A673 (cell line): Measurements from ENCODE around the gene CEP164.

Experiments used
- EZH2 ChIP-seq: fragments of 200-600 bp; sonication (generic); IDR thresholded peaks from 2 replicates; pipeline ENCODE4 v1.6.1; 2017; ENCODE audit warnings: borderline replicate concordance, low read depth, mild to moderate bottlenecking, mixed read lengths, antibody characterized with exemption, low read length; ENCODE audit not compliant: poor library complexity, severe bottlenecking
- TF ChIP-seq, protein P1 (sequence below): fragments of 300-800, 200-600 bp; sonication (generic); conservative IDR thresholded peaks from 2 replicates; pipeline ENCODE4 v1.5.1; 2017; ENCODE audit warnings: low read depth, mild to moderate bottlenecking, antibody characterized with exemption, low read length, moderate library complexity, mixed read lengths

DNA sequence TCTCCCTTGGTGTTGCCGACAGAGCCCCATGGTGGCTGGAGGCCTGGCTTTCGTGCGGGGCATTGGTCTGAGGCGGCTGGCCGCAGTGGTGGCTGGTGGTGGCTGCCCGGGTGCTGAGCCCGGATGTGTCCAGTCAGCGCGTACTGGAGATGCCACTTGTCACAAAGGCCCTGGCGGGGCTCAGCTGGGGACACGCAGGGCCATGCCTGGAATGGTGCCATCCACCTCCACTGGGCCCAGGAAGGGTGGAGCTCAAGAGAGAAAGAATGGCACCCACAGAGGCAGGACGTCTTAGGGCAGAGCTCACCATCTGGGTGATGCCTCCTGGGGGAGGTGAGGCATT, 92.5 kb downstream of the CEP164 start:
- TF ChIP-seq, protein P1, sequence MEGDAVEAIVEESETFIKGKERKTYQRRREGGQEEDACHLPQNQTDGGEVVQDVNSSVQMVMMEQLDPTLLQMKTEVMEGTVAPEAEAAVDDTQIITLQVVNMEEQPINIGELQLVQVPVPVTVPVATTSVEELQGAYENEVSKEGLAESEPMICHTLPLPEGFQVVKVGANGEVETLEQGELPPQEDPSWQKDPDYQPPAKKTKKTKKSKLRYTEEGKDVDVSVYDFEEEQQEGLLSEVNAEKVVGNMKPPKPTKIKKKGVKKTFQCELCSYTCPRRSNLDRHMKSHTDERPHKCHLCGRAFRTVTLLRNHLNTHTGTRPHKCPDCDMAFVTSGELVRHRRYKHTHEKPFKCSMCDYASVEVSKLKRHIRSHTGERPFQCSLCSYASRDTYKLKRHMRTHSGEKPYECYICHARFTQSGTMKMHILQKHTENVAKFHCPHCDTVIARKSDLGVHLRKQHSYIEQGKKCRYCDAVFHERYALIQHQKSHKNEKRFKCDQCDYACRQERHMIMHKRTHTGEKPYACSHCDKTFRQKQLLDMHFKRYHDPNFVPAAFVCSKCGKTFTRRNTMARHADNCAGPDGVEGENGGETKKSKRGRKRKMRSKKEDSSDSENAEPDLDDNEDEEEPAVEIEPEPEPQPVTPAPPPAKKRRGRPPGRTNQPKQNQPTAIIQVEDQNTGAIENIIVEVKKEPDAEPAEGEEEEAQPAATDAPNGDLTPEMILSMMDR: no peak
- no peak for TF ChIP-seq EZH2
